CD14-positive monocyte (primary cell): ENCODE results near the gene CEP83. TPM values are rescaled to one million over a fixed set of nuclear protein-coding genes. Genes with fewer than 3 reads are reported as not detected.

Source experiments
- DNase-seq, 3 donors: peaks; one replicate each; pipeline ENCODE4 v3.0.0-alpha.2; 2011 to 2022
- H2AFZ ChIP-seq: 2 replicates; pipeline ENCODE4 v1.6.0; 2012; ENCODE audit warnings: mild to moderate bottlenecking, low read depth, low read length, inconsistent platforms; ENCODE audit not compliant: insufficient read depth, poor library complexity, severe bottlenecking
- H3K27ac ChIP-seq, 2 donors: 1 replicate in 1 of 2; 2 replicates in 1 of 2; pipeline ENCODE4 v1.5.1; 2012 to 2013; ENCODE audit warnings: low read length in 2 of 2, control low read depth in 1 of 2, inconsistent platforms in 1 of 2, low read depth in 1 of 2, mild to moderate bottlenecking in 1 of 2
- H3K27me3 ChIP-seq, 2 donors: one replicate each; pipeline versions ENCODE4 v1.6.0 to v1.6.1; 2011 to 2013; ENCODE audit warnings: low read length in 2 of 2; ENCODE audit not compliant: control insufficient read depth in 2 of 2, insufficient read depth in 2 of 2
- H3K36me3 ChIP-seq, 2 donors: replicated peaks in 1 of 2; 1 replicate in 1 of 2; 2 replicates in 1 of 2; pipeline versions ENCODE4 v1.5.1 to v1.6.1; 2012 to 2013; ENCODE audit warnings: low read length in 2 of 2, control low read depth in 1 of 2, inconsistent platforms in 1 of 2, mild to moderate bottlenecking in 1 of 2; ENCODE audit not compliant: insufficient read depth in 2 of 2, control insufficient read depth in 1 of 2
- H3K4me1 ChIP-seq, 2 donors: 1 replicate in 1 of 2; 2 replicates in 1 of 2; pipeline versions ENCODE4 v1.5.1 to v1.6.1; 2012 to 2013; ENCODE audit warnings: low read length in 2 of 2, control low read depth in 1 of 2, inconsistent platforms in 1 of 2, mild to moderate bottlenecking in 1 of 2, moderate library complexity in 1 of 2; ENCODE audit not compliant: insufficient read depth in 2 of 2, control insufficient read depth in 1 of 2
- H3K4me2 ChIP-seq: replicated peaks from 2 replicates; pipeline ENCODE3; 2012; ENCODE audit warnings: low read length, moderate library complexity, mild to moderate bottlenecking; ENCODE audit not compliant: poor library complexity, severe bottlenecking; ENCODE audit errors: extremely low read depth
- H3K4me3 ChIP-seq, 3 experiments: fragments of 200-600 bp in 1 of 3; sonication (generic) in 1 of 3; replicated peaks in 1 of 3; 1 replicate in 2 of 3; 2 replicates in 1 of 3; pipeline ENCODE4 v1.5.1; 2011 to 2013; ENCODE audit warnings: low read length in 3 of 3, mild to moderate bottlenecking in 3 of 3, control low read depth in 2 of 3, low read depth in 2 of 3, inconsistent platforms in 1 of 3, moderate library complexity in 1 of 3
- H3K79me2 ChIP-seq: 2 replicates; pipeline ENCODE4 v1.6.0; 2012; ENCODE audit warnings: mild to moderate bottlenecking, control low read depth, inconsistent platforms, low read length, moderate library complexity; ENCODE audit not compliant: insufficient read depth
- H3K9ac ChIP-seq: 2 replicates; pipeline ENCODE4 v1.6.0; 2017; ENCODE audit warnings: low read length, mild to moderate bottlenecking; ENCODE audit not compliant: insufficient read depth, poor library complexity, severe bottlenecking
- H3K9me3 ChIP-seq, 2 donors: replicated peaks in 1 of 2; 1 replicate in 1 of 2; 2 replicates in 1 of 2; pipeline versions ENCODE4 v1.5.1 to v1.6.1; 2012 to 2013; ENCODE audit warnings: low read length in 2 of 2, control low read depth in 1 of 2; ENCODE audit not compliant: control insufficient read depth in 1 of 2, insufficient read depth in 1 of 2
- H4K20me1 ChIP-seq: 2 replicates; pipeline ENCODE4 v1.6.0; 2012; ENCODE audit warnings: mild to moderate bottlenecking, low read length, control low read depth, moderate library complexity; ENCODE audit not compliant: insufficient read depth
- H3K27ac Mint-ChIP-seq, 7 donors: one replicate each; pipeline ENCODE4 v1.8.0; 2020; ENCODE audit warnings: mild to moderate bottlenecking in 7 of 7, mixed read lengths in 7 of 7, moderate library complexity in 6 of 7, inconsistent platforms in 2 of 7
- H3K27me3 Mint-ChIP-seq, 3 donors: one replicate each; pipeline ENCODE4 v1.8.0; 2021 to 2022; ENCODE audit warnings: low read depth in 3 of 3, mild to moderate bottlenecking in 3 of 3, mixed read lengths in 3 of 3, moderate library complexity in 3 of 3, inconsistent platforms in 1 of 3
- H3K36me3 Mint-ChIP-seq, 2 donors: one replicate each; pipeline ENCODE4 v1.8.0; 2020; ENCODE audit warnings: mixed read lengths in 2 of 2, inconsistent platforms in 1 of 2, mild to moderate bottlenecking in 1 of 2
- H3K4me1 Mint-ChIP-seq: one replicate; pipeline ENCODE4 v1.8.0; 2020; ENCODE audit warnings: mild to moderate bottlenecking, mixed read lengths
- H3K4me3 Mint-ChIP-seq, 2 donors: one replicate each; pipeline ENCODE4 v1.8.0; 2020; ENCODE audit warnings: mild to moderate bottlenecking in 2 of 2, mixed read lengths in 2 of 2, moderate library complexity in 1 of 2
- H3K9me3 Mint-ChIP-seq, 7 donors: one replicate each; pipeline ENCODE4 v1.8.0; 2020 to 2022; ENCODE audit warnings: mixed read lengths in 7 of 7, mild to moderate bottlenecking in 6 of 7, moderate library complexity in 6 of 7, inconsistent platforms in 2 of 7
- WGBS: methylation state at CpG from one replicate; pipeline ENCODE4 v1.1.5; 2013; ENCODE audit warnings: missing lambda C conversion rate; ENCODE audit not compliant: insufficient coverage; 5-methylcytosine and 5-hydroxymethylcytosine counted together
- intact Hi-C, 2 donors: fragments of 100-400 bp; cut with micrococcal nuclease; formaldehyde crosslinking; loops; one replicate each; pipeline versions ENCODE4 v1.15.0 to v1.15.1; 2023
- polyA plus RNA-seq, 3 donors: library from polyadenylated mRNA; depleted of rRNA in 1 of 3; unstranded in 2 of 3; stranded (reverse) in 1 of 3; fragments of 300-500 nt in 2 of 3; fragments of >200 nt in 1 of 3; fragmentation: Illumina TruSeq in 2 of 3; gene quantifications; 1 replicate in 2 of 3; 2 replicates in 1 of 3; pipeline ENCODE4 v1.2.3, GENCODE V29; 2012 to 2021
- TF ChIP-seq, protein P1 (sequence below): fragments of 200-600 bp; IDR thresholded peaks from one replicate; pipeline ENCODE4 v1.8.0; 2022; ENCODE audit warnings: antibody characterized with exemption, mild to moderate bottlenecking

Gene CEP83
- polyA plus RNA-seq, 3 donors = 0.73 to 3.1 (median 1.0) TPM

DNA sequence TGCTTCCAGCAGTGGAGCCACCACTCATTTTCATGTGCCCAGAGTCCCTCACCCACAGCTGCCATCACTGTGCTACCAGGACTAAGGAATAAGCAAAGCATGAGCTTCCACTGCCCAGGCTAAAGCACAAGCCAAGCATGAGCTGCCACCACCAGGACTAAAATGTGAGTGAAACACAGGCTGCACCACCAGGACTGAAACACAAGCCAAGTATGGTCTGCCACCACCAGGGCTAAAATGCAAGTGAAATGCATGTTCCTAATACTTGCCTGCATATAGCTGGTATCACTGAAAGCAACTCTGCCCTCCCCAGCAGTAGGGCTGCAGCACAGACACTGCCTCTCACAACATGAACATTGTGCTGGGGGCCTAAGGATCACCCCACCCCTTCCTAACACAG, 30.0 kb downstream of the CEP83 start:
- Histone ChIP-seq H3K4me3 (no peak overlapping the region), H3K4me2 (no peak overlapping the region), H3K27ac (no peak overlapping the region), H3K27me3 (no peaks in the 10 kb centered on the region), H3K9me3 (peaks cover 20 to 23% of the 10 kb centered on the region in 2 donors), H4K20me1 (no peaks in the 10 kb centered on the region), H3K79me2 (no peaks in the 10 kb centered on the region), H2AFZ (no peak overlapping the region), H3K4me1 (no peaks in the 10 kb centered on the region), H3K9ac (no peak overlapping the region), H3K36me3 (no peaks in the 10 kb centered on the region)
- Mint-ChIP-seq H3K9me3 (peaks cover 18 to 38% (median 31%) of the 10 kb centered on the region in 7 donors), H3K36me3 (peaks cover 24 to 34% of the 10 kb centered on the region in 2 donors), H3K27me3 (peaks cover 0 to 2% (median 0%) of the 10 kb centered on the region in 3 donors), H3K27ac (no peak overlapping the region), H3K4me3 (no peak overlapping the region), H3K4me1 (no peaks in the 10 kb centered on the region)
- DNase-seq = no peak
- intact Hi-C loops = no loop called here
- TF ChIP-seq, protein P1, sequence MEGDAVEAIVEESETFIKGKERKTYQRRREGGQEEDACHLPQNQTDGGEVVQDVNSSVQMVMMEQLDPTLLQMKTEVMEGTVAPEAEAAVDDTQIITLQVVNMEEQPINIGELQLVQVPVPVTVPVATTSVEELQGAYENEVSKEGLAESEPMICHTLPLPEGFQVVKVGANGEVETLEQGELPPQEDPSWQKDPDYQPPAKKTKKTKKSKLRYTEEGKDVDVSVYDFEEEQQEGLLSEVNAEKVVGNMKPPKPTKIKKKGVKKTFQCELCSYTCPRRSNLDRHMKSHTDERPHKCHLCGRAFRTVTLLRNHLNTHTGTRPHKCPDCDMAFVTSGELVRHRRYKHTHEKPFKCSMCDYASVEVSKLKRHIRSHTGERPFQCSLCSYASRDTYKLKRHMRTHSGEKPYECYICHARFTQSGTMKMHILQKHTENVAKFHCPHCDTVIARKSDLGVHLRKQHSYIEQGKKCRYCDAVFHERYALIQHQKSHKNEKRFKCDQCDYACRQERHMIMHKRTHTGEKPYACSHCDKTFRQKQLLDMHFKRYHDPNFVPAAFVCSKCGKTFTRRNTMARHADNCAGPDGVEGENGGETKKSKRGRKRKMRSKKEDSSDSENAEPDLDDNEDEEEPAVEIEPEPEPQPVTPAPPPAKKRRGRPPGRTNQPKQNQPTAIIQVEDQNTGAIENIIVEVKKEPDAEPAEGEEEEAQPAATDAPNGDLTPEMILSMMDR = no peak

- intact Hi-C loops = no loop called here
- Histone ChIP-seq H3K79me2 (no peaks in the 10 kb centered on the region), H3K9me3 (peaks cover 24 to 27% of the 10 kb centered on the region in 2 donors), H3K4me2 (no peak overlapping the region), H3K36me3 (peaks cover 0 to 1% of the 10 kb centered on the region in 2 donors), H3K4me3 (no peak overlapping the region), H4K20me1 (no peaks in the 10 kb centered on the region), H3K9ac (no peak overlapping the region), H3K4me1 (no peaks in the 10 kb centered on the region), H3K27me3 (no peaks in the 10 kb centered on the region), H3K27ac (no peak overlapping the region), H2AFZ (no peak overlapping the region)
- WGBS = 71% methylated on average over 1 of the region's 2 CpGs
- TF ChIP-seq, protein P1 = no peak
- H3K27ac Mint-ChIP-seq = no peak overlapping the region
- peaks cover 0 to 2% (median 0%) of the 10 kb centered on the region in 3 donors for H3K27me3 Mint-ChIP-seq
- H3K36me3 Mint-ChIP-seq = peaks cover 27 to 38% of the 10 kb centered on the region in 2 donors
- H3K4me3 Mint-ChIP-seq = no peak overlapping the region
- DNase-seq = no peak
- no peaks in the 10 kb centered on the region for H3K4me1 Mint-ChIP-seq
- H3K9me3 Mint-ChIP-seq = peaks cover 18 to 40% (median 34%) of the 10 kb centered on the region in 7 donors
Observed at GRCh38 chr12:94429191-94429590, 30.5 kb downstream of the CEP83 start.
